Measurements from ENCODE around the gene NLRC5.

GRCh38 chr16:57048095-57048494, 58.7 kb downstream of the NLRC5 start:
- TF ChIP-seq CTCF (IDR thresholded peaks at IDR 0.05; ENCODE audit: low read depth, low read length, poor library complexity, severe bottlenecking), result no peak
- TF ChIP-seq EZH2phosphoT487 (IDR thresholded peaks at IDR 0.05; ENCODE audit: borderline replicate concordance, low read length), result no peak

All from DOHH2 (cell line).